HG03460 (cell line): ENCODE results near the gene SERPINB8.

ENCODE experiments used
- ATAC-seq: cut with Tn5 transposase; IDR thresholded peaks from one replicate; pipeline ENCODE4 v1.9.1; 2021; ENCODE audit not compliant: unreplicated experiment

SERPINB8 gene

GRCh38 chr18:63964908-63965307, 5.0 kb upstream of the SERPINB8 start:
- no peak for ATAC-seq

- ATAC-seq, result no peak
Measured at GRCh38 chr18:63965716-63966330, 4.1 kb upstream of the SERPINB8 start.

DNA sequence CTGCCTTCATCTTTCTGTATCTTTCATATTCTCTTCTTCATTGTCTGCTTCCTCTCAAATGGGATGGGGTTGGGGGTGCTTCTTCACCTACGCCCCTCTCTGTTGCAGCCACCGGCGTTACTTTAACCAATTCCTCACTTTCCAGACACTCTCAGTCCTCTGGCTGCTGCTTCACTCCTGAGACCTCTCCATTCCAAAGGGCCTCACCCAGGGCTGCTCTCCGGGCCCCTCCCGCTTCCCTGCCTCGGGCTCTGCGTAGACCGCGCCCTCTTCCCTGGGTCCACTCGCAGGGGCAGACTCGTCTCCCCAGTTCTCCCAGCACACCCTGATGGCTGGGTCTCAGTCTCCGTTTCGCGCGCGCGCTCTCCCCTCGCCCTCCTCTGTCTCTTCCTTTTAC, 926 bp downstream of the SERPINB8 start:
- ATAC-seq, result peak; percentile 4

DNA sequence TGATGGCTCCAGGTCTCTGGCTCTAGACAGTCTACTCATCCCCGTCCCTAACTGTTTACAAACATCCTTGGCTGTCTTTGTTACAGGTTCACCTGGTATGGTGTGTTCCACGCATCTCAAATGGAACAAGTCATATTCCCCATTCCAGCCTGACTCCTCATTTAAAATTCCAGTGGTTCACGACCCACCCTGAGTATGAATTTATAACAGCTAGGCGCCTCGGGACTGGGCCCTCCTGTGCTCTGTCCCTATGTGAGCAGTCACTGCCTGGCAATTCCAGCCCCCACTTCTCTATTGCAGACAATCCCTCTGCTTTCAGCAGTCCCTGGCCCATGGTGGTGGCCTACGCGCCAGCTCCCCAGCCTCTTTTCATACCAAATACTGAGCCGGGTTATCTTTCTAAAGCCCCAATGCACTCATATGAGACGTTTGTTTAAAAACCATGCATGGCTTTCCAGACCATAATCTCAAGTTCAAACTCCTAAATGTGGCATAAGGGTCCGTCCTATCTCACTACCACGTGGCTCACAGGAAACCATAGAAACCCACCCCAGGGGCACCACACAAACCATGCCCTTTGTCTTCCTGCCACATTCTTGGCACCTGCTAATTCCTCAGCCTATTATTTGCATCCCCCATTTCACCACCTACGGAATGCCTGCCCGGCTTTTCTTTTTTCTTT, 1.6 kb downstream of the SERPINB8 start:
- no peak for ATAC-seq

DNA sequence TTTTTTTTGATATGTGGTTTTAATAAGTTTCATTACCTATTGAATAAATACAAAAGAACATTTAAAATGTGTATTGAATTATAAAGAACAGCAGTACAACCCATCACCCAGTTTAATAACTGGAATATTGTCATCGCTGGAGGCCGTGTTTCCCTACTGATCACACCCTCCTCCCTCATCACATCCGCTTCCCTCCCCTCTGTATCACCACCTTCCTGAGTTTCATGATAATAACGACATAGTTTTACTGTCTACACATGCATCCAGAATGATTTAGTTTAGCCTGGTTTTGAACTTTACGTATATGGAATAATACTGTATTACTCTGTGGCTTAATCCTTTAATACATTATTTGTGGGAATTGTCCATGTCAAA, 2.1 kb downstream of the SERPINB8 start:
- no peak for ATAC-seq

GRCh38 chr18:63974991-63975390, 5.1 kb downstream of the SERPINB8 start:
- ATAC-seq, result no peak

DNA sequence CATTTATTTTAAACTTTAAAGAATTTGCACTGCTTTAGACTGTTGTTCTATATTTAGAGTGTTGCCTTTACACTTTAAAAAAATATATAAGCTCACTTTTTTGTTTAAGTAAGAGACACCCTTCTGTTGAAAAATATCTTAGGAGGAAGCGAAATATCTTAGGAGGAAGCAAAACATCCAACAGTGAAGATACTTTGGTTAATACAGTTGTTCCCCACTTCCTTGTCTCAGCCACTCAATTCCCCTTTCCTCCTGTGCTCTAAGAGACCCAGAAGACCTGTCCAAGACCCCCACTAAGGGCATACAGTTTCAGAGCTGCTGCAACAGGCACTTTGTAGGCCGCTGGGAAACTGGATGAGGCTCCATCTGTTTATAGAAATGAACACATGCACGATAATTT, 5.7 kb downstream of the SERPINB8 start:
- ATAC-seq, result no peak

DNA sequence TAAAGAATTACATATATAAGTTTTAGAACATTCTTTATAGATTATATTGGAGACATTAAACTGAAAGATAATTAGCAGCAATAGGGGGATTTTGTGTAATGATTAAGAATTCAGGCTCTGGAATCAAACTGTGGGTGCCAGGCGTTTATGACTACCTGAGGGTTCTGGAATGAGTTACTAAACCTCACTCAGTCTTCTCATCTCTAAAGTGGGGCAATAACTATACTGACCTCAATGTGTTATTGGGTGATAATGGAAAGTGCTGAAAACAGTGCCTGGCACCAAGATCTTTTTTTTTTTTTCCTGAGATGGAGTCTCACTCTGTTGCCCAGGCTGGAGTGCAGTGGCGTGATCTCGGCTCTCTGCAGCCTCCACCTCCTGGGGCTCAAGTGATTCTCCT, 7.2 kb downstream of the SERPINB8 start:
- ATAC-seq, result no peak

DNA sequence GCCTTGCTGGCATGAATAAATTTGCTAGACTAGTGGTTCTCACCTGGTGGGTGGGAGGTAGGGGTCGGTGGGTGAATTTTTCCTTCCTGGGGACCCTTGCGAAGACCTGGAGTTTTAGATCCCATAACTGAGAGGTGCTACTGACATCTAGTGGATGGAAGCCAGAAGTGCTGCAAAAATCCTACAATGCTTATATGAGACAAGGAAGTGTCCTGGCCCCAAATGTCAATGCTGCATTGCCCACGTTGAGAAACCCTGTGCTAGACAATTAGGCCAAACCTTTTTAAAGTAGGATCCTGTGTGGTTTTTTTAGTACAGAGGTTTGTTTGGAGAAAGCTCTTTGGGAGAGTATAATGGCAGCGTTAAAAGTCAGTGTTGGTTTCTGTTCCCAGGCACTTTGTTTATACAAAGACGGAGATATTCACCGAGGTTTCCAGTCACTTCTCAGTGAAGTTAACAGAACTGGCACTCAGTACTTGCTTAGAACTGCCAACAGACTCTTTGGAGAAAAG, 9.6 kb downstream of the SERPINB8 start:
- ATAC-seq, result peak; percentile 64

DNA sequence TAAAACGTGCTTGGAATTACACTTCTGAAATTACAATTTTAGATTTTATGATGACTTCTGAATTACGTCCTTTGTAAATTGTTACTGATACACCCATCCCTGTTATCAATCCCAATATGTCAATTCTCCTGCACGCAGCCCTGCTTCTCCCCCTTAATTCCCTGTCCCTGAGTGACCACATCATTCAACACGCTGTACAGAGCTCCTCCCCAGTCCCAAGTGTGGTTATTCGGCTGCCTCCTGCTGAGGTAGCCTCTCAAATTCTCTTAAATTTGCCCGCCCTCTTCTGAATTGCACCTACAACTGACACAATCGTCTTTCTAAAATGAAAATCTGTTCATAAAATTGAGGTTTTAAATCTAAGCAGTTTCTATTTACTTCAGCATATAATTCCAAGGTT, 10.1 kb downstream of the SERPINB8 start:
- ATAC-seq, result no peak

- ATAC-seq, result no peak
Measured at GRCh38 chr18:63980896-63981460, 11.1 kb downstream of the SERPINB8 start.

DNA sequence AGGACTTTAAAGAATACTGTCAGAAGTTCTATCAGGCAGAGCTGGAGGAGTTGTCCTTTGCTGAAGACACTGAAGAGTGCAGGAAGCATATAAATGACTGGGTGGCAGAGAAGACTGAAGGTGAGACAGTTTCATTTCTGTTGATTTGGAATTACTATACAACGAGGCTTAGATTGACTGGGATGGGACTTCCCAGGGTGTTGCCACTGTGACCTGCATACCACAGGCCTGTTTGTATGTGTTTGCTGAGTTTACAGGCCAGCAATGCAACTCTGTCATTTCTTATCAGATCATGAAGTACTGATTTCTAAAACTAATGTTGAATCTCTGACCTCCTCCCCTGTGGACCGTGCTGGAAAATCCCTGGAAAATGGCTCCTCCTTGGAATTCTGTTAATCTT, 11.8 kb downstream of the SERPINB8 start:
- ATAC-seq, result no peak

GRCh38 chr18:63982361-63982760, 12.5 kb downstream of the SERPINB8 start:
- no peak for ATAC-seq

GRCh38 chr18:63986885-63987284, 17.0 kb downstream of the SERPINB8 start:
- ATAC-seq, result no peak

DNA sequence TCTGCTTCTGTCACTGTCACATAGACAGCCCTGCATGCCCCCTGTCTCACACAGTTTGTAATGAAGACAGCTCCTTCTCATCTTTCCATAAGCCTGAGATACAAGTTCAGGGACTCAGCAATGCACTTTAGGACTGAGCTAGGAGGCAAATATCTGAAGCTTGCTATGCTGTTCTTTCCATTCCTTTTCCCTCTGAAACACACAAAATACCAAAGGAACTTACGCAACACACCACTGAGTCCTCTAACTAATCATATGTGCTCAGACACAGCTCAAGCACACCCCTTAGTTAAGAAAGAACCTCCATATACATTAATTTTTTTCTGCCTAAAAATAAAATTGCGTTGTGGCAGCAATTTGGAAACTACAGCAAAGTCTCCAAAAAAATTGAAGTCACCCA, 17.9 kb downstream of the SERPINB8 start:
- ATAC-seq, result no peak

DNA sequence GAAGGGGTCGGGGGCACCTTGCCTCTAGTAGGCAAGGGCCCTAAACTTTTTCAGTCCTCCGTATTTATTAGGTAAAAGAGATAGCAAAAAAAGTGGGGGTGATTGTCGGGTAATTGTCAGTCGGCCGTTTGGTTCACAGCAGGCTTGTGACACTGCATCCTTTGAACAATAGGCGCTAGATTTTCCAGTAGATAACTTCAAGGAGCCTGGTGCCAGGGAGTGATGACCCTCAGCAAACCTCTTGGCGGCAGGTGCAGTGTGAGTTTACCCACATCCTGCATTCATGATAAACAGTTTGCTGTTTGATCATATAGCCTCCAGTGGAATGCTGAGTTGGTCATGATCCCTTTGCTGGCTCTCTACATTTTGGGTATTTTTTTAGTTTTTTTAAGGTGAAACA, 22.9 kb downstream of the SERPINB8 start:
- no peak for ATAC-seq

DNA sequence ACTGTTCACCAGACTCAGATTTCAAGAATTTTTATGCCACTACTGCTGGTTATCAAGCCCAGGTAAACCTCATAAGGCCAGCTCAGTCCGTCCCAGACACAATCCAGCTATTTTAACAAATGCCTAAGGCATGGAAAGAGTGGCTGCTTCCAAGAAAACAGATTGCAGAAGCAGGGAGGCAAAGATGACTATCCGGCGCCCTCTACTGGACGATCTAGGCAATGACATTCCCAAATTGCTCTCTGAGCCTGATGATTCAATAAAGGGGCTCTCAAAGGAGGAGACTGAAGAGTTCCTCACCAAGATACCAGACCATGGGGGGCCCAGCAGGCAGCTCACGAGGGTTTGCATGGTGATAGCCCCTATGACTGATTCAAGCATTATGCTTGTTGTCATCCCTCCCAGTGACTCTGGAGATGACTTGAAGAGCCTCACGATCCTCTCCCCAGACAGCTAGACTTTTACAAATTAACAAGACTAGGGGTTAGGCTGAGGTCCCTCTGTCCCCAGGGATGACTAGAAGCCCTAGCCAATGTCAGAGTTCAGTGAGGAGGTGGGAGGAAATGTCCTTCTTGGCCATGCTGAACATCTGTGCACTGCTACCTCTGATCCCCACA, 25.0 kb downstream of the SERPINB8 start:
- no peak for ATAC-seq

GRCh38 chr18:63997041-63997440, 27.2 kb downstream of the SERPINB8 start:
- ATAC-seq, result no peak

DNA sequence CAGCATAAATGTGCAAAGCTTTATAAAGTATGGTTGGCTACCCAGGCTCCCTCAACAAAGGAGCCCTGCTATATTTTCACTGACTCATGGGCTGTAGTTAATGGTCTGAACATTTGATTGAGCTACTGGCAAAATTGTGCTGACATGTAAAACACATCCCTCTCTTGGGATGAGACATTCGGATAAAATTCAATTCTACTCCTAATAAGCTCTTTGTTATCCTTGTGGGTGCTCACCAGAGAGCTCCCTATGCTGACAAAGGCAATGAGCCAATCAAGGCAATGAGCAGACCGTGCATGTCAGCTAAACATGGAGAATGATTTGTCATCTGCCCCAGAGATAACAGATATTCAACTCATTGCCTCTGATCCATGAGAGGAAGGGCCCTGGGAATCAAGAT, 27.7 kb downstream of the SERPINB8 start:
- ATAC-seq, result no peak

DNA sequence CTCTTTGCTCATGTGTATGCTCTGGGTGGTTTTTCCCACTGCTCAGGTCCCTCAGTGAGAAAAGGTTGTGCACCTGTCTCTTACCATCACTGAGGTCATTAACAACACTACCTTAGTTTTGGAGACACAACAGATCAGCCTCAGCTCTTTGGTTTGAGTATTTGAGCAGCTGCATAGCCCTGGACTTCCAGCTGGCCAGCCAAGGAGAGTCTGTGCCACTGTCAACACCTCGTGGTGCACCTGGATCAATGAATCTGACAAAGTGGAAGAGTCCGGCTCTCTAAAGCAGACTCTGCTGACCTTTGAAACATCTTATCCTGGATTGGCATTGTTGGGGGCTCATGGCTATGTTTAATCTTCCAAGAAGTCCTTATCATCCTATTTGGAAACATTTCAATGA, 30.0 kb downstream of the SERPINB8 start:
- no peak for ATAC-seq

DNA sequence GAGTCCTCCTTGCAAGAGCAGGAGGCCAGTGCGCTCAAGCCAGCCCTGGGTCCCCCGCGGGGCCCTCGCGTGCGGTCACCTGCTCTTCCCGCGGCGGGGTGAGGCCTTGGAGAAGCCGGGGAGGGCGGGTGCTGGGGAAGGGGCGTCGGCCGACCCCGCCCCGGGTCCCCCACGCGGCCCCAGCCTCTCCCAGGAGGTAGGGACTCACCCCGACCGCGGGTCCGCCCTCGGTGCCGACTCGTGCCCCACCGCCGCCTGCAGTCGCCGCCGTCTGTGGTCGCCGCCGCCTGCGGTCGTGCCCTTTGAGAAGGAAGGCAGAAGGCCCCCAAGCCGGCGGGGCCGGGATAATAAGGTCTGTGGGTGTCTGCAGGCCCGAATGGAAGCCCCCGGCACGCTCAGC, 32.7 kb downstream of the SERPINB8 start:
- ATAC-seq, result no peak

DNA sequence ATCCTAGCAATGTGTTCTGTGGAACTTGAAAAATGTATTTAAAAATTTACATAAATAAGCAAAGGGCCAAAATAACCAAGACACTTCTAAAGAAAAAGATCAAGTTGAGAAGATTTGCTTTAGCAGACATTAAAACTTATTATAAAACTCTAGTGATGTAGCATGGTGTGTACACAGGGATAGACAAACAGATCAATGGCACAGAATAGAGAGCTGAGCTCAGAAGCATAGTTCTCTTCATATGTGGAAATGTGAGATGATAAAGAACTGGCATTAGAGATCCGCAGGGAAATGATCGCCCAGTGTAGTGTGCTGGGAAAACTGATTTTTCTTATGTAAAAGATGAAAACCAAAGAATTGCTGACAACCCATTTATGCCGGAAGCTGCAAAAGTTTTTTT, 39.4 kb downstream of the SERPINB8 start:
- no peak for ATAC-seq
